IMR-90 (cell line): Measurements from ENCODE around the gene ATP2C2. TPM values are rescaled to one million over a fixed set of nuclear protein-coding genes. Genes with fewer than 3 reads are reported as not detected.

Source experiments
- ATAC-seq: fragments of 200-7000 bp; cut with Tn5 transposase; 2 replicates; pipeline ENCODE4 v1.9.1; 2020; ENCODE audit warnings: low read depth, mild to moderate bottlenecking, moderate library complexity
- BruUV-seq: library from RNA; stranded (reverse); fragments of 400-500 nt; replicated peaks from 2 replicates; lab custom pipeline; 2021; lab: Mats Ljungman, UMichigan
- CTCF ChIA-PET: fragments of 300-600 bp; formaldehyde crosslinking; extraction: SDS; loops from one replicate; lab custom pipeline; 2021; ENCODE audit warnings: antibody characterized with exemption; lab: Yijun Ruan, JAX
- POLR2A ChIA-PET: fragments of 300-600 bp; sonication (Branson Sonifier 250); formaldehyde crosslinking; loops from one replicate; lab custom pipeline; 2022; ENCODE audit warnings: antibody characterized with exemption; ENCODE audit not compliant: unreplicated experiment; lab: Charles Lee
- DNase-seq: peaks from one replicate; pipeline ENCODE4 v3.0.0; 2013
- H2AFZ ChIP-seq: replicated peaks from 2 replicates; pipeline ENCODE3; 2013; ENCODE audit warnings: low read length, mild to moderate bottlenecking; ENCODE audit not compliant: poor library complexity
- H2AK5ac ChIP-seq: 2 replicates; pipeline ENCODE4 v1.6.1; 2013; ENCODE audit warnings: low read depth, low read length, inconsistent platforms
- H2AK9ac ChIP-seq: replicated peaks from 2 replicates; pipeline ENCODE3; 2013; ENCODE audit warnings: mild to moderate bottlenecking, low read depth, low read length, moderate library complexity; ENCODE audit not compliant: poor library complexity
- H2BK120ac ChIP-seq: 2 replicates; pipeline ENCODE4 v1.6.1; 2013; ENCODE audit warnings: low read depth, low read length, inconsistent platforms
- H2BK15ac ChIP-seq: 3 replicates; pipeline ENCODE4 v1.6.1; 2013; ENCODE audit warnings: low read depth, low read length, inconsistent platforms
- H2BK20ac ChIP-seq: 2 replicates; pipeline ENCODE4 v1.6.1; 2013; ENCODE audit warnings: low read depth, mild to moderate bottlenecking, inconsistent platforms, low read length, moderate library complexity
- H2BK5ac ChIP-seq: 2 replicates; pipeline ENCODE4 v1.6.1; 2013; ENCODE audit warnings: mild to moderate bottlenecking, low read depth, low read length, inconsistent platforms; ENCODE audit not compliant: poor library complexity, severe bottlenecking
- H3K14ac ChIP-seq: replicated peaks from 2 replicates; pipeline ENCODE4 v1.6.1; 2013; ENCODE audit warnings: low read depth, low read length, inconsistent platforms
- H3K18ac ChIP-seq: 2 replicates; pipeline ENCODE4 v1.6.1; 2013; ENCODE audit warnings: low read depth, low read length, control low read depth
- H3K23ac ChIP-seq: 2 replicates; pipeline ENCODE4 v1.6.1; 2013; ENCODE audit warnings: low read depth, low read length, inconsistent platforms
- H3K27ac ChIP-seq: 2 replicates; pipeline ENCODE4 v1.5.1; 2013; ENCODE audit warnings: mild to moderate bottlenecking, control low read depth, low read length; ENCODE audit not compliant: insufficient read depth
- H3K27me3 ChIP-seq: 2 replicates; pipeline ENCODE4 v1.6.1; 2013; ENCODE audit warnings: low read length; ENCODE audit not compliant: control insufficient read depth, insufficient read depth
- H3K36me3 ChIP-seq: 2 replicates; pipeline ENCODE4 v1.6.1; 2013; ENCODE audit warnings: low read length, mixed read lengths; ENCODE audit not compliant: control insufficient read depth, insufficient read depth
- H3K4ac ChIP-seq: 2 replicates; pipeline ENCODE4 v1.6.1; 2013; ENCODE audit warnings: low read depth, low read length, inconsistent platforms
- H3K4me1 ChIP-seq: 2 replicates; pipeline ENCODE4 v1.6.1; 2013; ENCODE audit warnings: low read length, mixed read lengths; ENCODE audit not compliant: control insufficient read depth, insufficient read depth
- H3K4me2 ChIP-seq: 2 replicates; pipeline ENCODE4 v1.6.1; 2013; ENCODE audit warnings: low read depth, mild to moderate bottlenecking, control low read depth, low read length, moderate library complexity
- H3K4me3 ChIP-seq: 2 replicates; pipeline ENCODE4 v1.5.1; 2013; ENCODE audit warnings: low read depth, mild to moderate bottlenecking, control low read depth, low read length, moderate library complexity; ENCODE audit not compliant: insufficient read depth
- H3K56ac ChIP-seq: 2 replicates; pipeline ENCODE4 v1.6.1; 2013; ENCODE audit warnings: low read length, inconsistent platforms; ENCODE audit not compliant: insufficient read depth; ENCODE audit errors: extremely low read depth
- H3K79me1 ChIP-seq, 2 experiments: 2 replicates each; pipeline ENCODE4 v1.6.1; 2013; ENCODE audit warnings: low read length in 2 of 2, inconsistent platforms in 1 of 2, low read depth in 1 of 2
- H3K9ac ChIP-seq: 2 replicates; pipeline ENCODE4 v1.6.1; 2013; ENCODE audit warnings: low read depth, low read length, control low read depth
- H3K9me1 ChIP-seq: 2 replicates; pipeline ENCODE4 v1.6.1; 2013; ENCODE audit warnings: low read length, inconsistent platforms; ENCODE audit not compliant: insufficient read depth
- H3K9me3 ChIP-seq: 2 replicates; pipeline ENCODE4 v1.6.1; 2013; ENCODE audit warnings: low read length; ENCODE audit not compliant: control insufficient read depth, insufficient read depth
- H4K20me1 ChIP-seq: 2 replicates; pipeline ENCODE4 v1.6.1; 2013; ENCODE audit warnings: low read length, inconsistent platforms; ENCODE audit not compliant: insufficient read depth
- H4K5ac ChIP-seq: 2 replicates; pipeline ENCODE4 v1.6.1; 2013; ENCODE audit warnings: mild to moderate bottlenecking, low read depth, low read length, control low read depth
- H4K8ac ChIP-seq, 2 experiments: 2 replicates each; pipeline ENCODE4 v1.6.1; 2013; ENCODE audit warnings: low read depth in 2 of 2, low read length in 2 of 2, control low read depth in 1 of 2, inconsistent platforms in 1 of 2
- H4K91ac ChIP-seq: 2 replicates; pipeline ENCODE4 v1.6.1; 2013; ENCODE audit warnings: low read depth, low read length, inconsistent platforms; ENCODE audit not compliant: insufficient read depth
- BHLHE40 ChIP-seq: fragments of 150-350 bp; IDR thresholded peaks from 2 replicates; pipeline ENCODE4 v1.6.1; 2016; ENCODE audit warnings: mild to moderate bottlenecking, low read depth, low read length
- CEBPB ChIP-seq: IDR thresholded peaks from 2 replicates; pipeline ENCODE4 v1.6.1; 2012; ENCODE audit warnings: low read depth, low read length, improper control_type of control experiment
- CHD1 ChIP-seq: IDR thresholded peaks from 2 replicates; pipeline ENCODE4 v1.6.1; 2012; ENCODE audit warnings: low read depth, low read length, improper control_type of control experiment
- FOS ChIP-seq: fragments of 150-350 bp; IDR thresholded peaks from 2 replicates; pipeline ENCODE4 v1.6.1; 2016; ENCODE audit warnings: low read depth, low read length
- MAZ ChIP-seq: IDR thresholded peaks from 2 replicates; pipeline ENCODE4 v1.6.1; 2012; ENCODE audit warnings: low read depth, mild to moderate bottlenecking, low read length, improper control_type of control experiment, moderate library complexity, borderline replicate concordance
- MXI1 ChIP-seq: IDR thresholded peaks from 2 replicates; pipeline ENCODE4 v1.6.1; 2012; ENCODE audit warnings: low read depth, mild to moderate bottlenecking, low read length, moderate library complexity, borderline replicate concordance
- NFE2L2 ChIP-seq: fragments of 150-350 bp; IDR thresholded peaks from 2 replicates; pipeline ENCODE4 v1.6.1; 2016; ENCODE audit warnings: low read depth, mild to moderate bottlenecking, low read length
- POLR2A ChIP-seq: IDR thresholded peaks from 2 replicates; pipeline ENCODE4 v1.6.1; 2012; ENCODE audit warnings: mild to moderate bottlenecking, low read depth, low read length
- RCOR1 ChIP-seq: IDR thresholded peaks from 2 replicates; pipeline ENCODE4 v1.6.1; 2012; ENCODE audit warnings: mild to moderate bottlenecking, low read length, improper control_type of control experiment; ENCODE audit not compliant: insufficient replicate concordance
- SMC3 ChIP-seq: fragments of 150-350 bp; IDR thresholded peaks from 2 replicates; pipeline ENCODE4 v1.6.1; 2016; ENCODE audit warnings: low read depth, mild to moderate bottlenecking, antibody characterized with exemption, low read length, moderate library complexity
- WGBS, 2 experiments: methylation state at CpG; one replicate each; pipeline versions ENCODE4 v1.1.5 to v1.1.7; 2013; ENCODE audit warnings: missing lambda C conversion rate in 2 of 2; ENCODE audit not compliant: insufficient read length in 1 of 2; ENCODE audit errors: extremely low coverage in 2 of 2; 5-methylcytosine and 5-hydroxymethylcytosine counted together
- dilution Hi-C: fragments of 300-500 bp; cut with HindIII; formaldehyde crosslinking; loops from one replicate; pipeline ENCODE4 v1.14.3; 2018; ENCODE audit warnings: low sequenced_read_pairs; ENCODE audit not compliant: unreplicated experiment
- in situ Hi-C: fragments of 300-500 bp; cut with MboI; formaldehyde crosslinking; loops from 3 replicates; pipeline ENCODE4 v1.14.3; 2019; ENCODE audit warnings: low sequenced_read_pairs, inconsistent platforms, mixed read lengths
- intact Hi-C: fragments of 100-400 bp; cut with micrococcal nuclease; formaldehyde crosslinking; loops from 2 replicates; pipeline ENCODE4 v1.10.0; 2022
- polyA plus RNA-seq, 3 experiments: library from polyadenylated mRNA; depleted of rRNA; stranded (reverse); fragments of >200 nt; gene quantifications; 2 replicates each; pipeline ENCODE4 v1.2.3, GENCODE V29; 2012; ENCODE audit warnings: low replicate concordance in 1 of 3
- total RNA-seq: library from RNA; depleted of rRNA; stranded (reverse); fragments of >200 nt; gene quantifications from 2 replicates; pipeline ENCODE4 v1.2.3, GENCODE V29; 2012
- TF ChIP-seq, protein P1 (sequence below): conservative IDR thresholded peaks from 2 replicates; pipeline ENCODE4 v1.5.1; 2012; ENCODE audit warnings: mild to moderate bottlenecking, low read depth, low read length, improper control_type of control experiment
- TF ChIP-seq, protein P2 (sequence below): fragments of 150-350 bp; IDR thresholded peaks from 2 replicates; pipeline ENCODE4 v1.6.1; 2016; ENCODE audit warnings: low read depth, mild to moderate bottlenecking, low read length, moderate library complexity, borderline replicate concordance
- TF ChIP-seq, protein P3 (sequence below): fragments of 150-350 bp; IDR thresholded peaks from 2 replicates; pipeline ENCODE4 v1.6.1; 2017; ENCODE audit warnings: mild to moderate bottlenecking, antibody characterized with exemption, low read length, low read depth

Gene ATP2C2
- total and polyA plus RNA-seq, 2 of the 4 experiments (the other 2 are of a cell fraction): not detected

DNA sequence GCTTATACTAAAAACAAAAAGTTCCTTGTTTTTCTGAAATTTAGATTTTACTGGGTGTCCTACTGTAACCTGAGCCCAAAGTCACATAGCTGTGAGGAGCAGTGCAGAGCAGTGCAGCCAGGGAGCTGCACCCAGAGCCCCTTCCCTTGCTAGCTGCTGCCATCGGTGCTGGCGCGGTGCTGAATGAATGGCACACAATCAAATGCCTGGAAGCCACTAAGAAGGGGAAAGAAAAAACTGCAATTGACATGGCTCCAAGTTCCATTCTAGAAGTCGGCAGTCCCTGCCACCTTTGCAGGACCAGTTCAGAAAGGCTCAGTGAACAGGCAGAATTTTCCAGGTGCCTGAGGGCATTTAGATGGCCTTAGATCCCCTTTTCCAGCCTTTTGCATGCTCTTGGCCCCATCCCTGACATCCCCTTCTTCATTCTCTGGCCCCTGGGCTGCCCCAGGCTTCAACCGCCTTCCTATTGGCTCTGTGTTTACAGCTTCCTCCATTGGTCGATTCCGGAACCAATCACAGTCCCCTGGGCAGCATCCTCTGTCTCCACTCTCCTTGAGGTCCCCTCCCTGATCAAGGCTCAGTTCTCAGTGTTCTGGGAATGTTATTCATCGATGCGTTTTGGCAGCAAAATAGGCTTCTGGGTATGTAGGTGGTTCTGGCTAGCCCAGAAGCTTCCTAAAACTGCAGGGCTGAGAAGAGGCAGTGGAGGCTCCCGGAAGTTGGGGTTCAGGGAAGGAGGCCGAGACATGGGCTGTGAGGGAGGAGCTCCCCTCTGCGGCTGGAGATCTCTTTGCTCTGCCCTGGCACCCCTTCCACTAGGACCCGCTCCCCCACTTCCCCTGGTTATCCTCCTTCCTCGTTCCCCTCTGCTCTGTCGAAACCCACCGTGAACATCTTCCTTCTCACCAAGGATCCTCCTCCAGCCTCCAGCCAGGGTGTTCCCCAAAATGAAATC is 37.9 kb downstream of the ATP2C2 start:
- ATAC-seq (no peak), DNase-seq (no peak)
- Histone ChIP-seq H3K27me3 (peaks cover 49% of the 10 kb centered on the region), H4K8ac (no peak overlapping the region), H3K18ac (no peak overlapping the region), H4K5ac (no peak overlapping the region), H2AFZ (no peak overlapping the region), H3K4me3 (no peak overlapping the region), H3K4ac (no peak overlapping the region), H2BK120ac (no peak overlapping the region), H2AK5ac (no peak overlapping the region), H2AK9ac (no peak overlapping the region), H3K79me1 (no peaks in the 10 kb centered on the region), H3K23ac (no peak overlapping the region), H2BK5ac (no peak overlapping the region), H3K36me3 (no peaks in the 10 kb centered on the region), H3K56ac (no peak overlapping the region), H3K4me1 (no peaks in the 10 kb centered on the region), H4K91ac (no peak overlapping the region), H4K20me1 (no peaks in the 10 kb centered on the region), H3K9me3 (no peaks in the 10 kb centered on the region; the same call in none of the 2 replicates), H3K27ac (no peak overlapping the region), H3K4me2 (no peak overlapping the region), H3K9ac (no peak overlapping the region), H2BK15ac (no peak overlapping the region), H3K14ac (no peak overlapping the region), H2BK20ac (no peak overlapping the region), H3K9me1 (no peaks in the 10 kb centered on the region)
- in situ Hi-C loops: no loop called here
- intact Hi-C loops: no loop called here
- no TSS peak for BruUV-seq
- dilution Hi-C loops: no loop called here
- POLR2A ChIA-PET: no interaction called here
- 22% methylated on average over 1 of the region's 16 CpGs; no CpG with 5 or more reads in 1 of the 2 experiments for WGBS, 2 experiments
- no peak for TF ChIP-seq CEBPB
- TF ChIP-seq SMC3: no peak
- no peak for TF ChIP-seq RCOR1
- no peak for TF ChIP-seq MAZ
- TF ChIP-seq, protein P1, sequence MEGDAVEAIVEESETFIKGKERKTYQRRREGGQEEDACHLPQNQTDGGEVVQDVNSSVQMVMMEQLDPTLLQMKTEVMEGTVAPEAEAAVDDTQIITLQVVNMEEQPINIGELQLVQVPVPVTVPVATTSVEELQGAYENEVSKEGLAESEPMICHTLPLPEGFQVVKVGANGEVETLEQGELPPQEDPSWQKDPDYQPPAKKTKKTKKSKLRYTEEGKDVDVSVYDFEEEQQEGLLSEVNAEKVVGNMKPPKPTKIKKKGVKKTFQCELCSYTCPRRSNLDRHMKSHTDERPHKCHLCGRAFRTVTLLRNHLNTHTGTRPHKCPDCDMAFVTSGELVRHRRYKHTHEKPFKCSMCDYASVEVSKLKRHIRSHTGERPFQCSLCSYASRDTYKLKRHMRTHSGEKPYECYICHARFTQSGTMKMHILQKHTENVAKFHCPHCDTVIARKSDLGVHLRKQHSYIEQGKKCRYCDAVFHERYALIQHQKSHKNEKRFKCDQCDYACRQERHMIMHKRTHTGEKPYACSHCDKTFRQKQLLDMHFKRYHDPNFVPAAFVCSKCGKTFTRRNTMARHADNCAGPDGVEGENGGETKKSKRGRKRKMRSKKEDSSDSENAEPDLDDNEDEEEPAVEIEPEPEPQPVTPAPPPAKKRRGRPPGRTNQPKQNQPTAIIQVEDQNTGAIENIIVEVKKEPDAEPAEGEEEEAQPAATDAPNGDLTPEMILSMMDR: no peak
- no peak for TF ChIP-seq NFE2L2
- TF ChIP-seq CHD1: no peak
- TF ChIP-seq, protein P2, sequence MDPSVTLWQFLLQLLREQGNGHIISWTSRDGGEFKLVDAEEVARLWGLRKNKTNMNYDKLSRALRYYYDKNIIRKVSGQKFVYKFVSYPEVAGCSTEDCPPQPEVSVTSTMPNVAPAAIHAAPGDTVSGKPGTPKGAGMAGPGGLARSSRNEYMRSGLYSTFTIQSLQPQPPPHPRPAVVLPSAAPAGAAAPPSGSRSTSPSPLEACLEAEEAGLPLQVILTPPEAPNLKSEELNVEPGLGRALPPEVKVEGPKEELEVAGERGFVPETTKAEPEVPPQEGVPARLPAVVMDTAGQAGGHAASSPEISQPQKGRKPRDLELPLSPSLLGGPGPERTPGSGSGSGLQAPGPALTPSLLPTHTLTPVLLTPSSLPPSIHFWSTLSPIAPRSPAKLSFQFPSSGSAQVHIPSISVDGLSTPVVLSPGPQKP: no peak
- TF ChIP-seq, protein P3, sequence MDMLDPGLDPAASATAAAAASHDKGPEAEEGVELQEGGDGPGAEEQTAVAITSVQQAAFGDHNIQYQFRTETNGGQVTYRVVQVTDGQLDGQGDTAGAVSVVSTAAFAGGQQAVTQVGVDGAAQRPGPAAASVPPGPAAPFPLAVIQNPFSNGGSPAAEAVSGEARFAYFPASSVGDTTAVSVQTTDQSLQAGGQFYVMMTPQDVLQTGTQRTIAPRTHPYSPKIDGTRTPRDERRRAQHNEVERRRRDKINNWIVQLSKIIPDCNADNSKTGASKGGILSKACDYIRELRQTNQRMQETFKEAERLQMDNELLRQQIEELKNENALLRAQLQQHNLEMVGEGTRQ: no peak
- no peak for TF ChIP-seq FOS
- TF ChIP-seq POLR2A: no peak
- TF ChIP-seq MXI1: no peak
- no peak for TF ChIP-seq BHLHE40
- CTCF ChIA-PET: no interaction called here
